Thymus (tissue), 11 donors: ENCODE measurements around the gene CXXC1. TPM values are rescaled to one million over a fixed set of nuclear protein-coding genes. Genes with fewer than 3 reads are reported as not detected.
"Not testable (repeated sequence)": the region's sequence is repeated elsewhere in the genome, so short reads cannot be mapped to it uniquely, and the experiment has no call there.

ENCODE experiments used
- DNase-seq, 9 donors: peaks; one replicate each; pipeline ENCODE4 v3.0.0-alpha.2; 2013; ENCODE audit warnings: low spot score in 9 of 9, low read depth in 6 of 9, missing footprints in 1 of 9
- H3K27ac ChIP-seq, 2 donors: one replicate each; pipeline ENCODE4 v1.5.1; 2013; ENCODE audit warnings: control low read depth in 1 of 2, low read depth in 1 of 2, low read length in 1 of 2, mild to moderate bottlenecking in 1 of 2, moderate library complexity in 1 of 2
- H3K27me3 ChIP-seq, 2 donors: one replicate each; pipeline ENCODE4 v1.5.1; 2013; ENCODE audit warnings: low read length in 1 of 2; ENCODE audit not compliant: control insufficient read depth in 2 of 2, insufficient read depth in 1 of 2
- H3K36me3 ChIP-seq, 2 donors: one replicate each; pipeline ENCODE4 v1.5.1; 2013; ENCODE audit warnings: low read length in 1 of 2, mild to moderate bottlenecking in 1 of 2, moderate library complexity in 1 of 2; ENCODE audit not compliant: control insufficient read depth in 2 of 2, insufficient read depth in 2 of 2
- H3K4me1 ChIP-seq, 2 donors: one replicate each; pipeline ENCODE4 v1.5.1; 2013; ENCODE audit warnings: low read length in 2 of 2; ENCODE audit not compliant: control insufficient read depth in 2 of 2, insufficient read depth in 2 of 2
- H3K4me3 ChIP-seq, 2 donors: one replicate each; pipeline ENCODE4 v1.5.1; 2013; ENCODE audit warnings: low read length in 2 of 2, control low read depth in 1 of 2, mild to moderate bottlenecking in 1 of 2
- H3K9me3 ChIP-seq, 2 donors: one replicate each; pipeline ENCODE4 v1.5.1; 2013; ENCODE audit warnings: low read length in 1 of 2, mild to moderate bottlenecking in 1 of 2; ENCODE audit not compliant: control insufficient read depth in 2 of 2, insufficient read depth in 1 of 2
- WGBS: extraction: QIAGEN DNeasy Blood & Tissue Kit; methylation state at CpG from one replicate; pipeline ENCODE4 v1.1.7; 2013; 5-methylcytosine and 5-hydroxymethylcytosine counted together
- polyA plus RNA-seq: library from polyadenylated mRNA; stranded (reverse); fragments of 200-250 nt; gene quantifications from one replicate; pipeline ENCODE4 v1.2.3, GENCODE V29; 2013
- total RNA-seq: library from RNA; stranded (reverse); fragments of 120-200 nt; gene quantifications from one replicate; pipeline ENCODE4 v1.2.4, GENCODE V29; 2013
- donor health status: healthy.

CXXC1 gene
- total and polyA plus RNA-seq, 2 donors, result 35.5 to 113 TPM

DNA sequence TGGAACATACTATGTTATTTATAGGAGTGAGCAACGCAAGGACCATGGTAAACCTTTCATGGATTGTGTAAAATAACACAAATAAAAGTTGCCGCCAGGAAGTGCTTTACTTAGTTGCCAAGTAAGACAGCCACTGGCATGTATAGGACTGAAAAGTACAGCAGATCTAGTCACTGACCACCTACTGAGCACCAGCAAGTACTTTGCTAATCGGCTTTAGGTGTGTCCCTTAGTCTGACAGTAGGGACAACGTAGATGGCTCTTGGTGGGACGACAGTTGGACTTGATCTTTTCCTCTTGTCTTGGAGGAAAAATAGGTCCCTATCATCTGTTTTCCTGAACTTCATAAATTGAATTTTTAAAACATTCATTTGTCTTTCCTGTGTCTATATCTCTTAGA lies 13.6 kb upstream of the CXXC1 start:
- no peaks in the 10 kb centered on the region for H3K36me3 ChIP-seq
- peaks cover 21 to 55% of the 10 kb centered on the region in 2 donors for H3K27me3 ChIP-seq
- no peak for DNase-seq

DNA sequence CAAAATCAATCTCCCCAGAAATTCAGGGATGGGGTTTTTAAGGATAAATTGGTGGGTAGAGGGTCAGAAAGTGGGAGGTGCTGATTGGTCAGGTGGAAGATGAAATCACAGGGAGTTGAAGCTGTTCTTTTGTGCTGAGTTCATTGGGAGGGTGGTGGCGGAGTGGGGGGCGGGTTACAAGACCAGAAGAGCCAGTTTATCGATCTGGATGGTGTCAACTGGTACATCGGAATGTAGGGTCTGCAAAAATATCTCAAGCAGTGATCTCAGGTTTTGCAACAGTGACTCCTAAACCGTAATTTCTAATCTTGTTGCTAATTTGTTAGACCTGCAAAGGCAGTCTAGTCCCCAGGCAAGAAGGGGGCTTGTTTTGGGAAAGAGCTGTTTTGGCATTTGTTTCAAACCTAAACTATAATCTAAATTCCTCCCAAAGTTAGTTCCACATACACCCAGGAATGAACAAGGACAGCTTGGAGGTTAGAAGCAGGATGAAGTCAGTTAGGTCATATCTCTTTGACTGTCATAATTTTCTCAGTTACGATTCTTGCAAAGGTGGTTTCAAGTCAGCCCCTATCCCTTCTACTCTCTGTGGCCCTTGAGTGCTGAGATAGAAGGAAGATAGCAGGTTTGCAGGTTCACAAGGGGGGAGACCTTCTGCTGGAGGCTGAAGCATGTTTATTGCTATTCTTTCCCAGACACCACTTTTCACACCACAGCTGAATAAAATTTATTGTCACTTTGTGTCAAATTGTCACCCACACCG lies 12.3 kb upstream of the CXXC1 start:
- H3K27me3 ChIP-seq, result peaks cover 21 to 58% of the 10 kb centered on the region in 2 donors
- DNase-seq, result no peak
- 88% methylated on average over 7 of the region's 7 CpGs for WGBS
- no peaks in the 10 kb centered on the region for H3K9me3 ChIP-seq
- H3K4me1 ChIP-seq, result peaks cover 0 to 5% of the 10 kb centered on the region in 2 donors
- H3K4me3 ChIP-seq, result no peak overlapping the region
- no peaks in the 10 kb centered on the region for H3K36me3 ChIP-seq
- H3K27ac ChIP-seq, result no peak overlapping the region

More for the DNA sequence above, 13.6 kb upstream of the CXXC1 start:
- 66% methylated on average over 5 of the region's 5 CpGs for WGBS
- H3K4me3 ChIP-seq, result no peak overlapping the region
- no peak overlapping the region for H3K27ac ChIP-seq
- H3K4me1 ChIP-seq, result peaks cover 0 to 5% of the 10 kb centered on the region in 2 donors
- no peaks in the 10 kb centered on the region for H3K9me3 ChIP-seq

DNA sequence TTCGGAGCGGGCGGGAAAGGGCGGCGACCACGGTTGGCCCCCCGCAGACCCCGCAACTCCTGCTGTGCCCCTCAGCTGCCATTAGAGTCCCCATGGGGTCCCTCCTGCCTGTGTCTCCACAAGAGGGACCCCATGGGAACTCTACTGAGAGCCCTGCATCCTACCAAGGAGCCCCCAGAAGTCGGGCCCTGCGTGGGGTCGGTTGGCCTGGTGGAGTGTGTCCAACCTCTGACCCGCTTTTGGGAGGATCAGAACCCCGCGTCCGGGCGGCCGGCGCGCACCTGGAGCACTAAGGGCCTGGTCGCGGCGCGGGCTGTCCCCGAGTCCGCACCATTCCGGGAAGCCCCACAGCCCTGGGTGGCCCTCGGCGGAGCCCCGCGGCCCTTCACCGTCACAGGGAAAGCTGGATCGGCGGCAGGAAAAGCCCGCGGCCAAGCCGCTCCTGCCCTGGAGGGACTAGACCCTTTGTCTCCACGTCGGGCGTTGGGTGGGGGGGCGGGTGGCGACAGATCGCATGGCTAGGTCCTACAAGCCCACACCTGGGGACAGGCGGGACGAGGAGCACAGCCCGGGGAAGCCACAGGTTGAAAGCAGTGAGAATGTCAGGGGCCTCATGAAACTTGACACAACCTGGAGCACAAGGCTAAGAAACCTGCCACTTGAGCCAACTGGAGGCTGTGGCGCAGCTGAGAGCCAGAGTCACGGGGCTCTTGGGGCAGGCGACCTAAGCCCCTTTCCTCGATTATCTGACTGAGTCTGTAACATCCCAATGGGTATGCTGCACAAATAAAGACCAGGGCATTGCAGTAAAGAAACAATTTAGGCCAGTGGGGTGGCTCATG lies 11.2 kb upstream of the CXXC1 start:
- H3K27me3 ChIP-seq, result peaks cover 21 to 56% of the 10 kb centered on the region in 2 donors
- no peaks in the 10 kb centered on the region for H3K9me3 ChIP-seq
- no peak for DNase-seq
- H3K27ac ChIP-seq, result no peak overlapping the region
- H3K4me3 ChIP-seq, result no peak overlapping the region
- H3K36me3 ChIP-seq, result no peaks in the 10 kb centered on the region
- peaks cover 0 to 5% of the 10 kb centered on the region in 2 donors for H3K4me1 ChIP-seq
- WGBS, result 28% methylated on average over 48 of the region's 49 CpGs

DNA sequence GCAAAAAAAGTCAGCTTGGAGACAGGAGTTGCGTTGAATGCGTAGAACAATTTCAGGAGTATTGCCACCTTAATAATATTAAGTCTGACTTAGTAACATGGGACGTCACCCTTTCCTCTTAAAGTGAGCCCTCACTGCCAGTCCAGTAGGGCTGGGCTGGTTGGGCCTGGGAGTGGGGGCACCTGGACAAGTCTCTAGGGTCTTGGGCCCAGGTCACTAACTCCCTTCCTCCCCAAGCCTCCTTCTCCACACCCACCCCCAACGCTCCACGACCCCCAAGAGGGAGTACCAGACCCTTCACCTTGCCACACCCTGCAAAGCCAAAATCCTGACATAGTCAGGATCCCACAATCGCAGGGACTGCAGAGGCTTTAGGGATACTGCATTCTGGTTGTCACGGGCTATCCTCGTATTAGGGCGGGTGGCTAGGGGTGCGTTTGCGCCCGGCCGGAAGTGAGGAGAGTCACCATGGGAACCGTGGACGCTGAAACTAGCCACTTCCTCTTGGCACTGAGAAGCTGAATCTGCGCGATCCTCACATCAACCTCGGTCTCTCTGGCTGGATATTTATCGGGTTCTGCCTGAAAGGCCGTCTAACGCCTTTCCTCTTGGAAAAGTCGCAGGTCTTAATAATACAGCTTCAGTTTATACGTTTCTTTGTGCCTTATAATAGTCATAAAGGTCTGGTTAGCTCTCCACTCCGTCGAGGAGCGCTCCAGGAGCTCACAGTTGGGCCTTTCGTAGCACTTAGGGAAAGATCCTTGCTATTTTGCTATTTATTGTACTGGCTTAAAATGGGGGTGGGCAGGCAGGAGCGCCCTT lies 10.3 kb upstream of the CXXC1 start:
- peak in 2 of 9 donors; percentile 49 to 62 for DNase-seq
- H3K4me3 ChIP-seq, result peak overlapping the region; percentile 10 to 11
- no peak overlapping the region for H3K27ac ChIP-seq
- 15% methylated on average over 28 of the region's 28 CpGs for WGBS
- peaks cover 21 to 53% of the 10 kb centered on the region in 2 donors for H3K27me3 ChIP-seq
- peaks cover 0 to 5% of the 10 kb centered on the region in 2 donors for H3K4me1 ChIP-seq
- H3K9me3 ChIP-seq, result no peaks in the 10 kb centered on the region
- H3K36me3 ChIP-seq, result no peaks in the 10 kb centered on the region

DNA sequence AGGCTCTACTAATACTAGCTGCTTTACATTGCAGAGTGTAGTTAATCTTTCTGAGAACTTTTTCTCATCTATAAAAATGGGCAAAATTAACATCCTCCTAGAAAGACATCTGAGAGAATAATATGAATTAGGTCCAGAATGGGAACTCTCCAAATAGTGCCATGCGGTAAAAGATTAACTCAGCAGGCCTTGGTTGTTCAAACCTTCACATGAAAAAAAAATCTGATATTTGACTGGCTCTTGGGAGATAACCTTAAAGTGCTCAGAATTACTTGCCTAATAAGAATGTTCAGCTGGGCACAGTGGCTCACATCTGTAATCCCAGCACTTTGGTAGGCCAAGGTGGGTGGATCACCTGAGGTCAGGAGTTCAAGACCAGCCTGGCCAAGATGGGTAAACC lies 5.5 kb upstream of the CXXC1 start:
- no peaks in the 10 kb centered on the region for H3K36me3 ChIP-seq
- H3K4me3 ChIP-seq, result no peak overlapping the region
- no peaks in the 10 kb centered on the region for H3K9me3 ChIP-seq
- no peak overlapping the region for H3K27ac ChIP-seq
- peaks cover 0 to 4% of the 10 kb centered on the region in 2 donors for H3K4me1 ChIP-seq
- WGBS, result 98% methylated on average over 1 of the region's 1 CpG
- DNase-seq, result no peak
- H3K27me3 ChIP-seq, result peaks cover 3 to 13% of the 10 kb centered on the region in 2 donors

DNA sequence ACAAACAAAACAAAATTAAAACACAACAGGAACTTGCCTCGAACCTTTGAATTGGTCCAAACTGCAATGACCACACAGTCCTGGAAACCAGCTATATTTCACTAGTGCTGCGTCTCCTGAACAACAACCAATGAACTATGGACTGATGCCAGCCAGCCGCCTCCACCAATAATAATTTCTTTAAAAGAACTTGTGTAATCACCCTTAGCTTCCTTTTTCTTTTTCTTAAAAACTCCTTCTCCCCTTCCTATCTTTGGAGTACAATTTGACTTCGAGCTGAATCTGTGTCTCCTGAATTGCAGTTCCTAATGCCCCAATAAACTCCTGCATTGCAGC lies 1.6 kb upstream of the CXXC1 start:
- H3K9me3 ChIP-seq, result peaks cover 0 to 5% of the 10 kb centered on the region in 2 donors
- peaks cover 5 to 12% of the 10 kb centered on the region in 2 donors for H3K4me1 ChIP-seq
- no peaks in the 10 kb centered on the region for H3K27me3 ChIP-seq
- DNase-seq, result no peak
- 97% methylated on average over 4 of the region's 4 CpGs for WGBS
- no peak overlapping the region for H3K4me3 ChIP-seq
- H3K36me3 ChIP-seq, result peaks cover 17 to 20% of the 10 kb centered on the region in 2 donors
- H3K27ac ChIP-seq, result no peak overlapping the region

DNA sequence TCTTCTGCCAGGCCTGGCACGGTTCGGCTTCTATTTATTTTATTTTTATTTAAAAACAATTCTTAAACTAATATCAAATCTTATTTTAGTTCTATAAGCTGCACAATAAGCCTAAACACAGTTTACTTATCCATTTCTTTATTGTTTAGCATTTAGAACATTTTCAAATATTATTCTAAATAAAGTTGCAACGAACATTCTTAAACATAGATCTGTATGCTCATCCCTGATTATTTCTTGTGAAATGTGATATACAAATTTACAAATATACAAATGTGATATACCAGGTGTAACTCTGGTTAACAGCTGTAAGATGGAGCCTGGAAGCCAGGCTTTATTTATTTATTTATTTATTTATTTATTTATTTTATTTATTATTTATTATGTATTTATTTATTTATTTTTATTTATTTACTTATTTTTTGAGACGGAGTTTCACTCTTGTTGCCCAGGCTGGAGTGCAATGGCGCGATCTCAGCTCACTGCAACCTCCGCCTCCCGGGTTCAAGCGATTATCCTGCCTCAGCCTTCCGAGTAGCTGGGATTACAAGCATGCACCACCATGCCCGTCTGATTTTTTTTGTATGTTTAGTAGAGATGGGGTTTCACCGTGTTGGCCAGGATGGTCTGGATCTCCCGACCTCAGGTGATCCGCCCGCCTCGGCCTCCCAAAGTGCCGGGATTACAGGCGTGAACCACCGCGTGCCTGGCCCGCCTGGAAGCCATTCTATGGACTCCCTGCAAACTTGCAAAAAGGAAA lies 1.0 kb upstream of the CXXC1 start:
- H3K4me1 ChIP-seq, result peaks cover 5 to 12% of the 10 kb centered on the region in 2 donors
- 81% methylated on average over 21 of the region's 21 CpGs for WGBS
- H3K9me3 ChIP-seq, DNase-seq, H3K27me3 ChIP-seq: not testable (repeated sequence)
- peak overlapping the region in 1 of 2 donors; percentile 95 for H3K27ac ChIP-seq
- H3K36me3 ChIP-seq, result peaks cover 22 to 25% of the 10 kb centered on the region in 2 donors
- H3K4me3 ChIP-seq, result peak overlapping the region; percentile 56 to 80

DNA sequence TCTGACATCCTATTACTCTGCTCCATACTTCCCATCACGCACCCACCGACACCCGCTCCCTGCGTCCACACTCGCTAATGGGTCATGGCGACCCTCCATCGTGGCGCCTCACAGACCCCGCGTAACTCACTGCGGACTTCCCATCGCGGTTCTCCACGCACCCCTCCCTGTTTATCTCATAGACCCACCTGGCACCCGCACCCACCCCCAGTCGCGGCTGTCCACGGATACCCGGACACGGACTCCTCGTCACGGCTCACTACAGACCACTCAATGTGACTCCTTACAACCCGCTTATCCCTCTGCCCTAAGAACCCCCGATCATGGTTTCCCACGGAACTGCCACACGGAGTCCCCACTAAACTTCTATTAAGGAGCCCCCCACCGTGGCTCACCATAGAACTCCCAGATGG lies 458 bp downstream of the CXXC1 start:
- DNase-seq, result no peak
- Histone ChIP-seq H3K4me1 (peaks cover 8 to 16% of the 10 kb centered on the region in 2 donors), H3K4me3 (peak overlapping the region; percentile 56 to 80)

More for the DNA sequence above, 458 bp downstream of the CXXC1 start:
- no peaks in the 10 kb centered on the region for H3K27me3 ChIP-seq
- peaks cover 37 to 40% of the 10 kb centered on the region in 2 donors for H3K36me3 ChIP-seq
- peaks cover 0 to 5% of the 10 kb centered on the region in 2 donors for H3K9me3 ChIP-seq
- under 1% methylated on average over 27 of the region's 27 CpGs for WGBS
- H3K27ac ChIP-seq, result peak overlapping the region; percentile 66 to 92
